GM12874 (cell line): ENCODE measurements around the gene NLGN4Y.

ENCODE experiments used
- CTCF ChIP-seq: IDR thresholded peaks from 2 replicates; pipeline ENCODE4 v1.5.1; 2011; ENCODE audit warnings: low read depth, mild to moderate bottlenecking, control low read depth, low read length, moderate library complexity; ENCODE audit not compliant: insufficient read depth

The NLGN4Y gene

GRCh38 chrY:14525315-14525714 is 986 bp downstream of the NLGN4Y start:
- TF ChIP-seq CTCF, result no peak

DNA sequence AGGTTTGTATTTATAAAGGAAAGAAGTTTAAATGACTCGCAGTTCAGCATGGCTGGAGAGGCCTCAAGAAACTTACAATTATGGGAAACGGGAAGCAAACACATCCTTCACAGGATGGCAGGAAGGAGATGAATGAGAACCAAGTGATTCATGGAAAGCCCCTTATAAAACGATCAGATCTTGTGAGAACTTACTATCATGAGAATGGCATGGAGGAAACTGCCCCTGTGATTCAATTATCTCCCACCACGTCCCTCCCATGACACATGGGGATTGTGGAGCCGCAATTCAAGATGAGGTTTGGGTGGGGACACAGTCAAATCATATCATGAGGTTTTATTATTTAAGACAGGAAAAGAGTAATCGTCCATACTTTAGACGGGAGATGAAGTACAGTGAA is 4.0 kb downstream of the NLGN4Y start:
- TF ChIP-seq CTCF, result no peak

DNA sequence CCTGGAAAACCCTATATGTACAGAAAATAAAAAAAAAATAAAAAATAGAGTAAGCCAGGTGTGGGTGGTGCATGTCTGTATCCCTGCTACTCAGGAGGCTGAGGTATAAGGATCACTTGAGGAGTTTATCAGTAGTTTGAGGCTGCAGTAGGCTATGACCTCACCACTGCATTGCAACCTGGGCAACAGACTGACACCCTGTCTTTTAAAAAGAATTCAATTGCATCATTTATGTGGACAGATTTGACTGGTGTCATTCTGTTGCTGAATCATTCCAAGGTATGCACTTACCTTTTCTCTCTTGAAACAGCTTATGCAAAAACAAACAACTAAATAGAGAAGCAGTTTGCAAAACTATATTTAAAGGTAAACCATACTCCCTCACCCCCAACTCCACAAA is 12.4 kb downstream of the NLGN4Y start:
- TF ChIP-seq CTCF, result no peak

GRCh38 chrY:14543506-14543905 is 19.2 kb downstream of the NLGN4Y start:
- TF ChIP-seq CTCF, result no peak

DNA sequence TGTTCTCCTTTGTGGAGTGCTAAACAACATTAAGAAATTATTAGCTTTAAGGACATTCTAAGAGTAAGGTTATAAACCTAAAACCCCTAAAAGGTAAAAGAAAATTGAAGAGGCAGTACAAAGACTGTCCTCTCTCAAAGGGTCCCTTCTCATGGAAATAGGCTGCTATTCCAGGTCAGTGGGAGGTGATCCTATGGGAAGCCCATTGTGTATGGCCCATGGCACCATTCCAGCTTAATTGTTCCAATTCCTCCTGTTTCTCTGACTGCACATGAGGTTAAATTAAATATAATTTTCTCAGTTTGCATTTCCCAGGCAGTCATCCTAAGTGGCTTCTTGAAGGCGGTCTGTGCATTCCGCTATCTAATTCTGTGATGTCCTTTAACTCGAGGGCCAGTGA is 57.0 kb downstream of the NLGN4Y start:
- no peak for TF ChIP-seq CTCF

DNA sequence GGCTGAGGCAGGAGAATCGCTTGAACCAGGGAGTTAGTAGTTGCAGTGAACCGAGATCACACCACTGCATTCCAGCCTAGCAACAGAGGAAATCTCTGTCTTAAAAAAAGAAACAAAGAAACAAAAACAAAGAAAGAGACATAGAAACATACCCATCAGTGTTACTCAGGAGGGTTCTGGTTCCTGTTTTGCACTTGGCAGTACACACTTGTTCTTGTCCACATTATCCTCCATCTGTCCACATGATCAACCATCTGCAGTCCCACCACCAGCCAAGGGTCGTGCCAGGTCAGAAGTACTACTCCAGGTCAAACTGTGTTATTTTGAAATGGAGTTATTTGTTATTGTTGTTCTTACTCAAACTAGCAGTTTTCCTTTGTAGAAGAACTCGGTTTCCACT is 62.4 kb downstream of the NLGN4Y start:
- TF ChIP-seq CTCF, result no peak

GRCh38 chrY:14601372-14601771 is 77.0 kb downstream of the NLGN4Y start:
- TF ChIP-seq CTCF, result no peak

DNA sequence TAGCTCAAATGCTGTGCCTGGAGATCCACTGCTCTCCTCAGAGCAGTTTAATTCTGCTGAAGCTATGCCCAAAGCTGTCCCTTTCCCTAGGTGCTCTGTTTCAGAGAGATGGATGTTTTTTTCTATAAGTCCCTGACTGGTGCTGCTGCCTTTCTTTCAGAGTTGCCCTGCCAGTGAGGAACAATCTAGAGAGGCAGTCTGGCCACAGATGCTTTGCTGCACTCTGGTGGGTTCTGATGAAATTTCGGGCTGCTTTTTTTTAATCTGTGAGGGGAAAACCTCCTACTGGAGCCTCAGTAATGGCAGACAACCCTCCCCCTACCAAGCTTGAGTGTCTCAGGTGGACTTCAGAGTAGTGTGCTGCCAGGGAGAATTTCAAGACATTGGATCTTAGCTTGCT is 93.3 kb downstream of the NLGN4Y start:
- TF ChIP-seq CTCF, result no peak
